IMR-90 (cell line): ENCODE measurements around the gene MTAP. TPM values are rescaled to one million over a fixed set of nuclear protein-coding genes. Genes with fewer than 3 reads are reported as not detected.

Source experiments
- ATAC-seq: fragments of 200-7000 bp; cut with Tn5 transposase; 2 replicates; pipeline ENCODE4 v1.9.1; 2020; ENCODE audit warnings: low read depth, mild to moderate bottlenecking, moderate library complexity
- BruUV-seq: library from RNA; stranded (reverse); fragments of 400-500 nt; replicated peaks from 2 replicates; lab custom pipeline; 2021; lab: Mats Ljungman, UMichigan
- CTCF ChIA-PET: fragments of 300-600 bp; formaldehyde crosslinking; extraction: SDS; loops from one replicate; lab custom pipeline; 2021; ENCODE audit warnings: antibody characterized with exemption; lab: Yijun Ruan, JAX
- POLR2A ChIA-PET: fragments of 300-600 bp; sonication (Branson Sonifier 250); formaldehyde crosslinking; loops from one replicate; lab custom pipeline; 2022; ENCODE audit warnings: antibody characterized with exemption; ENCODE audit not compliant: unreplicated experiment; lab: Charles Lee
- DNase-seq: peaks from one replicate; pipeline ENCODE4 v3.0.0; 2013
- H2AFZ ChIP-seq: replicated peaks from 2 replicates; pipeline ENCODE3; 2013; ENCODE audit warnings: low read length, mild to moderate bottlenecking; ENCODE audit not compliant: poor library complexity
- H2AK5ac ChIP-seq: 2 replicates; pipeline ENCODE4 v1.6.1; 2013; ENCODE audit warnings: low read depth, low read length, inconsistent platforms
- H2AK9ac ChIP-seq: replicated peaks from 2 replicates; pipeline ENCODE3; 2013; ENCODE audit warnings: mild to moderate bottlenecking, low read depth, low read length, moderate library complexity; ENCODE audit not compliant: poor library complexity
- H2BK120ac ChIP-seq: 2 replicates; pipeline ENCODE4 v1.6.1; 2013; ENCODE audit warnings: low read depth, low read length, inconsistent platforms
- H2BK15ac ChIP-seq: 3 replicates; pipeline ENCODE4 v1.6.1; 2013; ENCODE audit warnings: low read depth, low read length, inconsistent platforms
- H2BK20ac ChIP-seq: 2 replicates; pipeline ENCODE4 v1.6.1; 2013; ENCODE audit warnings: low read depth, mild to moderate bottlenecking, inconsistent platforms, low read length, moderate library complexity
- H2BK5ac ChIP-seq: 2 replicates; pipeline ENCODE4 v1.6.1; 2013; ENCODE audit warnings: mild to moderate bottlenecking, low read depth, low read length, inconsistent platforms; ENCODE audit not compliant: poor library complexity, severe bottlenecking
- H3K14ac ChIP-seq: replicated peaks from 2 replicates; pipeline ENCODE4 v1.6.1; 2013; ENCODE audit warnings: low read depth, low read length, inconsistent platforms
- H3K18ac ChIP-seq: 2 replicates; pipeline ENCODE4 v1.6.1; 2013; ENCODE audit warnings: low read depth, low read length, control low read depth
- H3K23ac ChIP-seq: 2 replicates; pipeline ENCODE4 v1.6.1; 2013; ENCODE audit warnings: low read depth, low read length, inconsistent platforms
- H3K27ac ChIP-seq: 2 replicates; pipeline ENCODE4 v1.5.1; 2013; ENCODE audit warnings: mild to moderate bottlenecking, control low read depth, low read length; ENCODE audit not compliant: insufficient read depth
- H3K27me3 ChIP-seq: 2 replicates; pipeline ENCODE4 v1.6.1; 2013; ENCODE audit warnings: low read length; ENCODE audit not compliant: control insufficient read depth, insufficient read depth
- H3K36me3 ChIP-seq: 2 replicates; pipeline ENCODE4 v1.6.1; 2013; ENCODE audit warnings: low read length, mixed read lengths; ENCODE audit not compliant: control insufficient read depth, insufficient read depth
- H3K4ac ChIP-seq: 2 replicates; pipeline ENCODE4 v1.6.1; 2013; ENCODE audit warnings: low read depth, low read length, inconsistent platforms
- H3K4me1 ChIP-seq: 2 replicates; pipeline ENCODE4 v1.6.1; 2013; ENCODE audit warnings: low read length, mixed read lengths; ENCODE audit not compliant: control insufficient read depth, insufficient read depth
- H3K4me2 ChIP-seq: 2 replicates; pipeline ENCODE4 v1.6.1; 2013; ENCODE audit warnings: low read depth, mild to moderate bottlenecking, control low read depth, low read length, moderate library complexity
- H3K4me3 ChIP-seq: 2 replicates; pipeline ENCODE4 v1.5.1; 2013; ENCODE audit warnings: low read depth, mild to moderate bottlenecking, control low read depth, low read length, moderate library complexity; ENCODE audit not compliant: insufficient read depth
- H3K56ac ChIP-seq: 2 replicates; pipeline ENCODE4 v1.6.1; 2013; ENCODE audit warnings: low read length, inconsistent platforms; ENCODE audit not compliant: insufficient read depth; ENCODE audit errors: extremely low read depth
- H3K79me1 ChIP-seq, 2 experiments: 2 replicates each; pipeline ENCODE4 v1.6.1; 2013; ENCODE audit warnings: low read length in 2 of 2, inconsistent platforms in 1 of 2, low read depth in 1 of 2
- H3K9ac ChIP-seq: 2 replicates; pipeline ENCODE4 v1.6.1; 2013; ENCODE audit warnings: low read depth, low read length, control low read depth
- H3K9me1 ChIP-seq: 2 replicates; pipeline ENCODE4 v1.6.1; 2013; ENCODE audit warnings: low read length, inconsistent platforms; ENCODE audit not compliant: insufficient read depth
- H3K9me3 ChIP-seq: 2 replicates; pipeline ENCODE4 v1.6.1; 2013; ENCODE audit warnings: low read length; ENCODE audit not compliant: control insufficient read depth, insufficient read depth
- H4K20me1 ChIP-seq: 2 replicates; pipeline ENCODE4 v1.6.1; 2013; ENCODE audit warnings: low read length, inconsistent platforms; ENCODE audit not compliant: insufficient read depth
- H4K5ac ChIP-seq: 2 replicates; pipeline ENCODE4 v1.6.1; 2013; ENCODE audit warnings: mild to moderate bottlenecking, low read depth, low read length, control low read depth
- H4K8ac ChIP-seq, 2 experiments: 2 replicates each; pipeline ENCODE4 v1.6.1; 2013; ENCODE audit warnings: low read depth in 2 of 2, low read length in 2 of 2, control low read depth in 1 of 2, inconsistent platforms in 1 of 2
- H4K91ac ChIP-seq: 2 replicates; pipeline ENCODE4 v1.6.1; 2013; ENCODE audit warnings: low read depth, low read length, inconsistent platforms; ENCODE audit not compliant: insufficient read depth
- ELK1 ChIP-seq: fragments of 150-350 bp; IDR thresholded peaks from 2 replicates; pipeline ENCODE4 v1.6.1; 2016; ENCODE audit warnings: low read depth, mild to moderate bottlenecking, low read length, moderate library complexity, borderline replicate concordance
- MAFK ChIP-seq: IDR thresholded peaks from 2 replicates; pipeline ENCODE4 v1.6.1; 2012; ENCODE audit warnings: low read depth, low read length, improper control_type of control experiment
- USF2 ChIP-seq: fragments of 150-350 bp; IDR thresholded peaks from 2 replicates; pipeline ENCODE4 v1.6.1; 2017; ENCODE audit warnings: mild to moderate bottlenecking, antibody characterized with exemption, low read length, low read depth
- WGBS, 2 experiments: methylation state at CpG; one replicate each; pipeline versions ENCODE4 v1.1.5 to v1.1.7; 2013; ENCODE audit warnings: missing lambda C conversion rate in 2 of 2; ENCODE audit not compliant: insufficient read length in 1 of 2; ENCODE audit errors: extremely low coverage in 2 of 2; 5-methylcytosine and 5-hydroxymethylcytosine counted together
- dilution Hi-C: fragments of 300-500 bp; cut with HindIII; formaldehyde crosslinking; loops from one replicate; pipeline ENCODE4 v1.14.3; 2018; ENCODE audit warnings: low sequenced_read_pairs; ENCODE audit not compliant: unreplicated experiment
- in situ Hi-C: fragments of 300-500 bp; cut with MboI; formaldehyde crosslinking; loops from 3 replicates; pipeline ENCODE4 v1.14.3; 2019; ENCODE audit warnings: low sequenced_read_pairs, inconsistent platforms, mixed read lengths
- intact Hi-C: fragments of 100-400 bp; cut with micrococcal nuclease; formaldehyde crosslinking; loops from 2 replicates; pipeline ENCODE4 v1.10.0; 2022
- polyA plus RNA-seq, 3 experiments: library from polyadenylated mRNA; depleted of rRNA; stranded (reverse); fragments of >200 nt; gene quantifications; 2 replicates each; pipeline ENCODE4 v1.2.3, GENCODE V29; 2012; ENCODE audit warnings: low replicate concordance in 1 of 3
- total RNA-seq: library from RNA; depleted of rRNA; stranded (reverse); fragments of >200 nt; gene quantifications from 2 replicates; pipeline ENCODE4 v1.2.3, GENCODE V29; 2012

The MTAP gene
- total and polyA plus RNA-seq, 2 of the 4 experiments (the other 2 are of a cell fraction): 15.7 to 50.9 TPM

GRCh38 chr9:21945606-21946005, 143.2 kb downstream of the MTAP start:
- no peak overlapping the region for H3K18ac ChIP-seq
- no peak overlapping the region for H3K4me2 ChIP-seq
- intact Hi-C loops (loop anchor here (5.0 kb wide), 1 partner anchor 73 kb away; no protein-coding TSS in a partner anchor), in situ Hi-C loops (no loop called here), dilution Hi-C loops (no loop called here)
- H2BK120ac ChIP-seq: no peak overlapping the region
- H2BK20ac ChIP-seq: no peak overlapping the region
- H4K8ac ChIP-seq: no peak overlapping the region
- no peak overlapping the region for H2BK5ac ChIP-seq
- ATAC-seq (no peak), DNase-seq (no peak)
- H4K91ac ChIP-seq: no peak overlapping the region
- TF ChIP-seq MAFK (peak; percentile 51; the same call in 1 of the 2 replicates), ELK1 (no peak), USF2 (no peak)
- no peak overlapping the region for H4K5ac ChIP-seq
- no peaks in the 10 kb centered on the region for H3K4me1 ChIP-seq
- H2AK9ac ChIP-seq: no peak overlapping the region
- H3K9me1 ChIP-seq: no peaks in the 10 kb centered on the region; the same call in 1 of the 2 replicates
- no peak overlapping the region for H3K9ac ChIP-seq
- H3K4me3 ChIP-seq: no peak overlapping the region
- POLR2A ChIA-PET: no interaction called here
- CTCF ChIA-PET: no interaction called here
- no peak overlapping the region for H3K27ac ChIP-seq
- H3K56ac ChIP-seq: no peak overlapping the region
- H3K36me3 ChIP-seq: no peaks in the 10 kb centered on the region
- WGBS, 2 experiments: no CpG with 5 or more reads among the region's 2 CpGs
- H2AK5ac ChIP-seq: no peak overlapping the region
- no peak overlapping the region for H2BK15ac ChIP-seq
- no peak overlapping the region for H3K4ac ChIP-seq
- peaks cover 2% of the 10 kb centered on the region; the same call in 1 of the 2 replicates for H3K9me3 ChIP-seq
- H3K27me3 ChIP-seq: peaks cover 3% of the 10 kb centered on the region
- H3K79me1 ChIP-seq: no peaks in the 10 kb centered on the region
- BruUV-seq: no TSS peak
- H4K20me1 ChIP-seq: no peaks in the 10 kb centered on the region
- H2AFZ ChIP-seq: no peak overlapping the region
- no peak overlapping the region for H3K14ac ChIP-seq
- no peak overlapping the region for H3K23ac ChIP-seq
